HG03520 (cell line): Measurements from ENCODE around the gene PTPRT.

Experiments used
- ATAC-seq: cut with Tn5 transposase; IDR thresholded peaks from one replicate; pipeline ENCODE4 v1.9.1; 2021; ENCODE audit warnings: mild to moderate bottlenecking, moderate library complexity; ENCODE audit not compliant: unreplicated experiment

Gene PTPRT

GRCh38 chr20:42346189-42347170 lies 843.2 kb downstream of the PTPRT start:
- ATAC-seq = no peak

DNA sequence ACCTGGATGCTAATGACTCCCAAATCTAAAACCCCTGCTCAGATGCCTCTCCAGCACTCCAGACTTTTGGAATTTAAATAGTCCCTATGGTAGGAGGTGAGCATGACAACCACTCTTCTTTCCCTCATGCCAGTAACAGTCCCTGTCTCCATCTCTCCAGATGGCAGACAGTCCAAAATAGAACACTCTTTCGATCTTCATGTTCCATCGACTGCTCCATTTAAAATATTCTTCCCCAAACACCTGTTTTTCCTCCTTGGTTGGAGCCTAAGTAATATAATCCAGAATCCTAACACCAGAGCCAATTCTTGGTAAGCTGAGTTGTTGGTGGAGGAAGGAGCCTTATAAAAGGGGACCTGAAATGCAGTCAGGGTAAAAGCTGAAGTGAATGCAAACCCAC lies 848.1 kb downstream of the PTPRT start:
- no peak for ATAC-seq

DNA sequence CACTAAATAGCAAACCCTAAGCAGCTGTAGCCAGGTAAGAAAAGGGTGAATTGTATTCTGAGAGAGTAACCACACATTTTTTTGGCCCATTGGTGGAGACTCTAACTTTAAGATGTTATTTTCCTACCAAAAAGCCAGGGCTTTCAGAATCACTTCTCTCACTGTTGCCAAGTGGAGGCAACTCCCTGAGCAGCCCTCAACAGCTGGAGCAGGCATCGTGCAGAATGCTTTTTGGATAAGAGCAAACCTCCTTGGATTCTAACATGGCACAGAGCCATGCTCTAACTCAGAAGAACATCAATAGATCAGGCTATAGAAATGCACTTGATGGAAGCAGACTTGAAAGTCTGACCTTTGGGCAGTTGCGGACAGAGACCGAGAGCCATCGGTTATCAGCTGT lies 849.3 kb downstream of the PTPRT start:
- no peak for ATAC-seq

DNA sequence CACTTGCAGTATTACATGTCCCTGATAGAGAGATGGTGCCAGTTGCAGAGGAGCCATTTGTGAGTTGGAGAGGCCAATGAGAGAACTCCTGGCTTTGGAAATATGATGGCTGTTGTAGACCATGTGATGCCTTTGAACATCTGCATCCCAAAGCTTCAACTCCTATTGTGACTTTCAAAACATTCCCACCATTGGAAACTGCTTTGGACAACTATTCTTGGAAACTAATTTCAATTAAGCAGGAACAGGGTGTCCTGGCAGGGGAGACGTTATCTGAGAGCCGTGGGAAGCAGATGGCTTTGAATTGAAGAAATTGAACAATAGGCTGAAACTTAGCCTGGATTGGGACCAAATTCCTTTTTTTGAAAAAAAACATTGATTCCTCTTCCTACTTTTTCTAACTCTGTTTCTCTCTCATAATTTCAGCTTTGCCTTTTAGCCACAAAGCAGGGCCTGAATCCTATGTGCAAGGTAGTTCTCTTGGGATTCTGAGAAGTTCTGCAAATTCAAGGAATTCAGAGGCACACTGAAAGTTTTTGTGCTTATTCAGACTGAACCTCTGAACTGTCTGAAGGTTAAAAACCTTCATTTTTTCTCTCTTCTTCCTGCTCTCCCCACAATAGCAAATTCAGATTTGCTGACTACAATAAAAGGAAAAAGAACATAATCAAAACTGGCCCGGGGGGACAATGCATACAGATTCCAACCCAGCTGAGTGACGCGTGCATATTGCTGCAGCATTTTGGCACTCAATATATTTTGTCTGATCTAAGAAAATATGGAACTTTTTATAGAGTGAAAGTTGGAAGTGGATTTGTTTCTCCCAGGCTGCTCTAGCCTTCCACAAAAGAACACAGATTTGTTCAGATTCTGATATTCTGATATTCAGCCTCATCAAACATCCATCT lies 851.2 kb downstream of the PTPRT start:
- ATAC-seq = no peak

GRCh38 chr20:42336576-42336975 lies 853.1 kb downstream of the PTPRT start:
- no peak for ATAC-seq

DNA sequence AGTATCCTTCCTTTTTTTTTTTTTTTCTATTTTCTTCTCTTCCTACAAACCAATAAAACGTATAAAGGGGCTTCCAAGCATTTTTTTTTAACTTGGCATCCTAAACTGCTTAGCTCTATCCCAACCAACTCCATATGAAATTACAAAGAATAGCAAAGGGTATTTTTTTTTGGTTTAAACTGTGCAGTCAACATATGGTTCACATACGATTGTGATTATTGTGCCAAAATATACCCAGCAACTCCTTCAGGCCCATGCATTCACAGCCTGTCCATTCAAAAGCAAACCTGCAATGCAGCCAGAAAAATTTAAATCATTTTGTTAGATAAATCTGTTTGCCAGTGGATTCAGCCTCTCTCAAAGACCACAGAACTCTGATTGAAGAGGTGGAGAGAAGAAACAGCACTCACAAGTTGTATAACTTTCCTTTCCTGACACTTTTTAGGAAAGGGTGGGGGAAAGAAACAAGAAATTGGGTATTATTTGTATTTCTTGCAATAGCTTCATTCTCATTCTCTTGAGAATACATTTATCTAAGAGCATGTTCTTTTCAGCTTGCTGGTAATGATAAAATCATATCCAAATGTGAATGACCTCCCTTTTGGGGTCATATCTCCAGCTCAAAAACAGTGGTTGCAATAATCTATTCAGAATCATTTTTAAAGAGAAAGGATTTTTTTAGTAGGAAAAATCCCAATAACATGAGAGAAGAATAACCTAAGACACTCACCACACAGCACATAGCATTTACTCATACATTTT lies 870.3 kb downstream of the PTPRT start:
- ATAC-seq = no peak

- no peak for ATAC-seq
These were observed 876.0 kb downstream of the PTPRT start for GRCh38 chr20:42313704-42314103.

DNA sequence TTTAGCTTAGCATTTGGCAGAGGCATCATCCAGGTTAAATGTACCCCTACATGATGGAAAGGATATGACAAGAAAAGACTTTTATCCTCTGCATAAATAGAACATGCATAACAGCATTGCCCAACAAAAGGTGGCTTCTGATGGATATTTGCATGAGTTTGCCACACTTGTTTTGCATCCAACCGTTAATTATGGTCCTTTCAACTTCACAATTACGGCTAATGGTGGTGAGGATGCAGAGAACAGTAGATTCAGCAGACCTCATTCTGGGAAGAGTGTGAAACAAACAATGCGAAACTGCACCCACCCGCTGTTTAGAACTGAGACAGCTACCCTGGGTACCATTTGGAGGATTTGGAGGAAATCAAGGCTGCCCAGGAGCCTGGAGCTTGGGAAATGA lies 880.7 kb downstream of the PTPRT start:
- ATAC-seq = no peak

DNA sequence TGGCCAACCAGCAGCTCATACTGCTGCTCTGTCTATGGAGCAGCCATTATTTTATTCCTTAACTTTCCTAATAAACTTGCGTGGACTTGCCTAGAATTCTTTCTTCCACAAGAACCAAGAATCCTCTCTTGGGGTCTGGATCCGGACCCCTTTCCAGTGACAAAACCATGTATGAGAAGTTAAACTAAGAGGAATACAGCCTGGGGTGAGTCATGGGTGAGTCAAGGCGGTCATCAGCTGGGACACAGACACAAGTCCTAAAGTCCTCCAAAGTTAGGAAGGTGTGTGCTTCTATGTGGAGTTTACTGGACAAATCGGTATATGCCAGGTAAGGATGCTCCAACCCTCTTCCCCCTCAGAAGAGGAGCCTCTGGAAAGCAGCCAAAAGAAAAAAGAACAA lies 881.5 kb downstream of the PTPRT start:
- ATAC-seq = no peak

- ATAC-seq = no peak
These were observed 894.1 kb downstream of the PTPRT start for GRCh38 chr20:42295592-42295991.

DNA sequence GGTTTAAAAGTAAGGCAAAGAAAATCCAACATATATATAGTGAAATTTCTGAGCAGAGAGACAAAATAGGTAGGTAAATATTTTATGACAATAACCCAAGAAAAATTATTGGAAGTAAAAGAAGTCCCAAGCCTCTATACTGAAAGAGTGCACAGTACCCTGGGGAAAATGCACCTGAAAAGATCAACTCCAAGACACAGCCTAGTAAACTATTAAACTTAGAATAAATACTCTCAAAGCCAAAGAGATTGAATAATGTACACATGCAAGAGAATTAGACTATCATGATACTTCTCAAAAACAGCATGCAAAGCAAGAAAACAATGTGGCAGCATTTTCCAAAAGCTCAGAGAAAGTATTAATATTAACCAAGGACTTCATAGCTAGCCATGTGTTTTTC lies 894.7 kb downstream of the PTPRT start:
- no peak for ATAC-seq

DNA sequence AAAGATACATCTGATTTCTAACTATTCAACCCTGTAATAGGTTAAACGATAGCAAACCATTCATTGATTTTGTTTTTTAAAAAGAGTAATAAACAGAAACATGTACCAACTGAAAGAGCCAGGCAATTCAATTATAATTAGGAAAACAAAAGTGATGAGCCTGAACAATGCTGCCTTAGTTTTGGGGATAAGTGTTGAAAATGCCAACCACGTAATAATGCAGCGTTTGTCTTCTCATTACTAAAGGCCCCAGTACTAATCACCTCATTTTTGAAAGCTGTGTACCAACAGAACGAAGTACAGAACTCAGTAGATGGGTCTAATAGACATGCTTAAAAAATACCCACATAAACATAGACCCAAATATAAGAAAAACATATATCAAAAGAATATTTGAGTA lies 907.9 kb downstream of the PTPRT start:
- no peak for ATAC-seq

DNA sequence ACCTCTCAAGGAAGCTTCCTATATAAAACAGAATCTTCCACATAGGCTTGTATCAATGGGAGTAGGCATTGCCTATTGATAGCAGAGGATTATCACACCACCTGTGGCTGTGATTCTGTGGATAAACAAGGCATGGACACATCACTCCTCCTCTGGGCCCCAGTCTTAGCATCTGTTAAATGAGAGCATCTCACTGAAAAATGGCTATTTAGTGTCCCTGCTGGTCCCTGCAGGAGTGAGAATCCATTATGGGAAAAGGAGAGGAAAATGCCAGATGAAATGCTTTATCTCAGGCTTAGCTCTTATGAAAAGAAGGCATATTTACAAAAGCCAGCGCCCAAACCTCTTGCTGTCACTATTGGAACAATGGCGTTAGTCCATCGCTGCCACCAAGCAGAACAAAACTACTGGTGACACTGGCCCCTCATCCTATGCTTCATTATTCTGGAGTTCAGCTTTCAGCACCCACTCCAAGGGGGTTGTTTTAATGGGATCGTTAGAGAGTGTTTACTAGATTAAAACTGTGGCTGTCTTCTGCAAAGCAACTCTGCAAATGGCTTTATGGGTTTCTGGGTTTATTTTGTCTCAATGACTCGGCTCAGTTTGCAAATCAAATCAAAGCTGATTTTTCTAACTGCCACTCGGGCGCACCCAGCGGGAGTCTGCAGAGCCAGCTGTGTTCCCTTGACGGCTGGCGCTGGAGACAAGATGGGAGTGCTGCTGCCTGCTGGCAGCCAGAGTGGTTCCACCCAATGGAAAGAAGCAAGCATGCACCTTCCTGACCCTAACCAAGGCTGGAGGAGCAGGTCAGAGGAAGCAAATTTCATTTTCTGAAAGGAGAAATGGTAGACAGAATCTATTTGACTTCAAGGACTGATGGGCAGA lies 912.7 kb downstream of the PTPRT start:
- no peak for ATAC-seq

- no peak for ATAC-seq
These were observed 914.7 kb downstream of the PTPRT start for GRCh38 chr20:42274986-42275385.

GRCh38 chr20:42272516-42272915 lies 917.2 kb downstream of the PTPRT start:
- ATAC-seq = no peak

DNA sequence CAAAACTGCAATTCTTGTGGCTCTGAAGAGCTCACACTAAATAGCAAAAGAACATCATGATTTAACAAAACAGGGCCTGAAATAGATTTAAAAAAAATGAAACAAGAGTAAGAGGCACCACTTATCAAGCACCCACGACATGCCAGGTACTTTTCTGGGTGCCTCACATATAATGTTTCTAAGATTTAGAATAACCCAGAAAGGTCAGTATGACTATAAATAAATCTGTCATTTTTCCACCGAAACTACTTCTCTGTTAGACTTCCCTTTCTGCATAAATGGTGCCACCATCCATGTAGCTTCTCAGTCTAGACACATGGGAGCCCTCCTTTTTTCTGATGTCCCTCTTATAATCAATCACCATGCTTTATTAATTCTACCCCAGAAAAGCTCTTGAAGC lies 919.2 kb downstream of the PTPRT start:
- ATAC-seq = no peak

DNA sequence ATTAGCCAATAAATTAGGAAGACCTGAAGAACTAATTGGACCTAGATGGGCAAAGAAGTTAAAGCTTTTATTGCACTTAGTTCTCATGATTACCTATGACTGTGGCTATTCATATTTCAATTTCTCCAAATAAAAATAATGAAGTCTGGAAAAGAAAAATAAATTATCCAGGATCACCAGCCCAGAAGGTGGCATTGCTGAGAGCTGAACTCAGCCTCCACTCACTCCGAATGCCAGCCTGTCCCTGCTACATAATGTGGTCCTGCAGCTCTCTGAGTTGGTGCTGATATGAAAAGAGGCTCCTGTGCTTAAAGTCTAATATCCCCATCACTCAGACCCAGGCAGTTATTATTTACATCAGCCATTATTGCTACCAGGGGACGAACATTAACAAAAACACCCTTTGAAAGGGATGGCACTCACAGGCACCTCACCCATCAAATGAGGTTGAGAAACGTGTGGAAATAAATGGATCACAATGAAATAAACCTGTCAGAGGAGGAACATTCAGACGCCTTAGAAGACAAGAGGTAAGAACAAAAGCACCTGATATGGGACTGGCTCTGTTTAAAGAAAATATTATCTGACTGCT lies 921.8 kb downstream of the PTPRT start:
- no peak for ATAC-seq

DNA sequence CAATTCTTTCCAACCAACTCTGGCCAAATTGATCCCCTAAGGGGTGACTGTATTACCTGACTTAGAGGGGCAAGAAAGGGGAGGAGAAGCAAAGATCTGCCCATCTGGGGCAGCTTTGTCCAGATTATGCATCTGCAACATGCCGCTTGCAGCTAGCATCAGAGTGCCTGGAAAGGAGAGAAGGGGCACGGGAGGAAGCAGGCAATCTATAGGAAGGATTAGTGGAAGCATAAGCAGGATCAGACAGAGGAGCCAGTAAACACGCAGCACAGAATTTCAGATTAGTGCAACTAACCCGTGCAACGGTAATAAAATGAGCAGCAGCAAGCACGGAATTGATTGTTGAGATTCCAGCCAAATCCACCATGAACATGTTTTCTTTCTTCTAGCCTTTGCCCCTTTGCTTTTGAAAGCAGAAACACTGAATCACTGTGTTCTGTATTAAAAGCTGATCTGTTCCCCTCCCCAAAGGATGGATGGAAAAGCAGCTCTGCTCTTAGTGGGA lies 927.9 kb downstream of the PTPRT start:
- ATAC-seq = no peak

DNA sequence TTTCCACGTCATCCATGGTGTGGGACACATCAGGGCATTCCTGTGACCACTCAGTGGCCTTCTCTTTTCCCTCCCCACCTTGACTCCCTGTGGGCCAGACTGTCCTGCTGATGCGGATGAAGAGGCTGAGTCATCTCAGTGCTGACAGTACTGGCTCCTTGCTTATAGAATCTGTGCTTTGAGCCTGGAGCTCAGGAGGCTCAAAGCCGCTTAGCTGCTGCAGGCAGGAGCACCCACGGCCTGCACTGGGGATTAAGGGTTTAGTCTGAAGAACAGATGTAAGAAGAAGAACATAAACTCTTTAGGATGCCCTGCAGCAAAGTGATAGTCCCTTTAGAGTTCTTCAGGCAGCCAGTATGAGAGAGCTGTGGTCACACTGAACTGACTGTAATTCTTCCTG lies 929.5 kb downstream of the PTPRT start:
- no peak for ATAC-seq
